Measurements from ENCODE around the gene RPL10A.
A peak's percentile ranks its signal among the peaks of the same experiment; 100 is the strongest.
"Not testable (repeated sequence)": the region's sequence is repeated elsewhere in the genome, so short reads cannot be mapped to it uniquely, and the experiment has no call there.

The RPL10A gene

GRCh38 chr6:35468181-35468979, at the start of gene RPL10A:
TSS of gene RPL10A (plus strand) at chr6:35468401. CDS start at chr6:35468435, 34 bp downstream.
- peak; percentile 98 for DNase-seq (ENCODE audit: low spot score)

GRCh38 chr6:35419417-35419816, 48.8 kb upstream of the RPL10A start:
- no peak for DNase-seq (ENCODE audit: low spot score)

GRCh38 chr6:35419961-35420360, 48.2 kb upstream of the RPL10A start:
- no peak for DNase-seq (ENCODE audit: low spot score)

- DNase-seq (ENCODE audit: low spot score), result no peak
Measured at GRCh38 chr6:35425284-35425683, 42.9 kb upstream of the RPL10A start.

- no peak for DNase-seq (ENCODE audit: low spot score)
Measured at GRCh38 chr6:35426074-35426473, 42.1 kb upstream of the RPL10A start.

- no peak for DNase-seq (ENCODE audit: low spot score)
Measured at GRCh38 chr6:35427435-35427834, 40.8 kb upstream of the RPL10A start.

GRCh38 chr6:35427851-35428321, 40.3 kb upstream of the RPL10A start:
- DNase-seq (ENCODE audit: low spot score), result no peak

- DNase-seq (ENCODE audit: low spot score), result no peak
Measured at GRCh38 chr6:35428421-35429149, 39.6 kb upstream of the RPL10A start.

- DNase-seq (ENCODE audit: low spot score), result no peak
Measured at GRCh38 chr6:35429463-35429862, 38.7 kb upstream of the RPL10A start.

GRCh38 chr6:35432291-35432690, 35.9 kb upstream of the RPL10A start:
- DNase-seq (ENCODE audit: low spot score), result no peak

- DNase-seq (ENCODE audit: low spot score), result not testable (repeated sequence)
Measured at GRCh38 chr6:35432702-35433101, 35.5 kb upstream of the RPL10A start.

GRCh38 chr6:35435074-35435837, 32.9 kb upstream of the RPL10A start:
- DNase-seq (ENCODE audit: low spot score), result peak; percentile 75

GRCh38 chr6:35436071-35436857, 31.9 kb upstream of the RPL10A start:
- DNase-seq (ENCODE audit: low spot score), result no peak

GRCh38 chr6:35438378-35439065, 29.7 kb upstream of the RPL10A start:
- DNase-seq (ENCODE audit: low spot score), result not testable (repeated sequence)

GRCh38 chr6:35439308-35439707, 28.9 kb upstream of the RPL10A start:
- DNase-seq (ENCODE audit: low spot score), result no peak

- DNase-seq (ENCODE audit: low spot score), result no peak
Measured at GRCh38 chr6:35441205-35441604, 27.0 kb upstream of the RPL10A start.

- no peak for DNase-seq (ENCODE audit: low spot score)
Measured at GRCh38 chr6:35441642-35442041, 26.6 kb upstream of the RPL10A start.

GRCh38 chr6:35442693-35443092, 25.5 kb upstream of the RPL10A start:
- DNase-seq (ENCODE audit: low spot score), result no peak

GRCh38 chr6:35443341-35444030, 24.7 kb upstream of the RPL10A start:
- no peak for DNase-seq (ENCODE audit: low spot score)

GRCh38 chr6:35445691-35446090, 22.5 kb upstream of the RPL10A start:
- DNase-seq (ENCODE audit: low spot score), result no peak
